Chondrocyte (in vitro differentiated cells): ENCODE results near the gene TCAIM. TPM values are rescaled to one million over a fixed set of nuclear protein-coding genes. Genes with fewer than 3 reads are reported as not detected.
A peak's percentile ranks its signal among the peaks of the same experiment; 100 is the strongest.

ENCODE experiments used
- DNase-seq: peaks from one replicate; pipeline ENCODE4 v3.0.0; 2021; ENCODE audit warnings: mixed read lengths, low spot score
- H3K27ac Mint-ChIP-seq: one replicate; pipeline ENCODE4 v1.8.0; 2021; ENCODE audit warnings: mild to moderate bottlenecking, moderate library complexity, mixed read lengths; ENCODE audit not compliant: unreplicated experiment
- H3K27me3 Mint-ChIP-seq: 2 replicates; pipeline ENCODE4 v1.8.0; 2021; ENCODE audit warnings: low read depth, mixed read lengths
- H3K36me3 Mint-ChIP-seq: 2 replicates; pipeline ENCODE4 v1.8.0; 2021; ENCODE audit warnings: low read depth, mixed read lengths
- H3K4me1 Mint-ChIP-seq: 2 replicates; pipeline ENCODE4 v1.8.0; 2021; ENCODE audit warnings: low read depth, mild to moderate bottlenecking, mixed read lengths
- H3K4me3 Mint-ChIP-seq: one replicate; pipeline ENCODE4 v1.8.0; 2021; ENCODE audit warnings: mild to moderate bottlenecking, moderate library complexity, mixed read lengths; ENCODE audit not compliant: unreplicated experiment
- H3K9me3 Mint-ChIP-seq: 2 replicates; pipeline ENCODE4 v1.8.0; 2021; ENCODE audit warnings: low read depth, mixed read lengths
- total RNA-seq: library from RNA; stranded (reverse); gene quantifications from 3 replicates; pipeline ENCODE4 v1.2.1, GENCODE V29; 2021
- TF ChIP-seq, protein P1 (sequence below): fragments of 200-600 bp; sonication (generic); IDR thresholded peaks from 2 replicates; pipeline ENCODE4 v1.5.0; 2021; ENCODE audit warnings: antibody characterized with exemption, mild to moderate bottlenecking, moderate library complexity

Gene TCAIM
- total RNA-seq, 1 donor from 2014 or later = 24.1 TPM

DNA sequence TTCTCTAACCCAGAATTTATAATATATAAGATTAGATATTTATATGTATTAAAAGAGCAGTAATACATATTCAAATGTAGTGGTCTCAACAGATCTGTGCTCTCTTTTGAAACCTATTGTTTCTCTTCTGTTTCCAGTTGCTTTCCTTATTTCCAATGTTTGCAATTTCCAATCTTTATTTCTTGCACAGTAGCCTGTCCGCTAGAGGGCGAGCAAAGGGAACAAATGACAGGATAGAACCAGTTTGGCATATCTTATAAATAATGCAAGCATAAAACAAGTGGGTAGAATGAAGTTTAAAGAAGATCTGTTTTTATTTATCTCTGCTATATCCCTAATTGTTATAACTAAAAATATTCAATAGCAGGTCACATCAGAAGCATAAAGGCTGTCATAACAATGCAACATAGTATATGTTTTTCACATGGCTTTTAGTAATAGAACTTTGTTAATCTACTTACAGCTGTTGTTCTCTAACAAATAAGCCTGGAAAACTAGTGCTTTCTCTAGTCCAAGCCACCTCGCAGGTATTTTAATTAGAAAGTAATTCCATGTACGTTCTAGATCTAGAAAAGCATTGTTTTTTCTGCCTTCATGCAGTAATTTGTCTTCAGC lies 15.1 kb upstream of the TCAIM start:
- Mint-ChIP-seq H3K9me3 (peaks cover 4% of the 10 kb centered on the region), H3K27me3 (peaks cover 16% of the 10 kb centered on the region), H3K4me3 (no peak overlapping the region), H3K27ac (no peak overlapping the region), H3K4me1 (no peaks in the 10 kb centered on the region), H3K36me3 (peaks cover 2% of the 10 kb centered on the region)
- DNase-seq = no peak
- TF ChIP-seq, protein P1, sequence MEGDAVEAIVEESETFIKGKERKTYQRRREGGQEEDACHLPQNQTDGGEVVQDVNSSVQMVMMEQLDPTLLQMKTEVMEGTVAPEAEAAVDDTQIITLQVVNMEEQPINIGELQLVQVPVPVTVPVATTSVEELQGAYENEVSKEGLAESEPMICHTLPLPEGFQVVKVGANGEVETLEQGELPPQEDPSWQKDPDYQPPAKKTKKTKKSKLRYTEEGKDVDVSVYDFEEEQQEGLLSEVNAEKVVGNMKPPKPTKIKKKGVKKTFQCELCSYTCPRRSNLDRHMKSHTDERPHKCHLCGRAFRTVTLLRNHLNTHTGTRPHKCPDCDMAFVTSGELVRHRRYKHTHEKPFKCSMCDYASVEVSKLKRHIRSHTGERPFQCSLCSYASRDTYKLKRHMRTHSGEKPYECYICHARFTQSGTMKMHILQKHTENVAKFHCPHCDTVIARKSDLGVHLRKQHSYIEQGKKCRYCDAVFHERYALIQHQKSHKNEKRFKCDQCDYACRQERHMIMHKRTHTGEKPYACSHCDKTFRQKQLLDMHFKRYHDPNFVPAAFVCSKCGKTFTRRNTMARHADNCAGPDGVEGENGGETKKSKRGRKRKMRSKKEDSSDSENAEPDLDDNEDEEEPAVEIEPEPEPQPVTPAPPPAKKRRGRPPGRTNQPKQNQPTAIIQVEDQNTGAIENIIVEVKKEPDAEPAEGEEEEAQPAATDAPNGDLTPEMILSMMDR = peak; percentile 94

DNA sequence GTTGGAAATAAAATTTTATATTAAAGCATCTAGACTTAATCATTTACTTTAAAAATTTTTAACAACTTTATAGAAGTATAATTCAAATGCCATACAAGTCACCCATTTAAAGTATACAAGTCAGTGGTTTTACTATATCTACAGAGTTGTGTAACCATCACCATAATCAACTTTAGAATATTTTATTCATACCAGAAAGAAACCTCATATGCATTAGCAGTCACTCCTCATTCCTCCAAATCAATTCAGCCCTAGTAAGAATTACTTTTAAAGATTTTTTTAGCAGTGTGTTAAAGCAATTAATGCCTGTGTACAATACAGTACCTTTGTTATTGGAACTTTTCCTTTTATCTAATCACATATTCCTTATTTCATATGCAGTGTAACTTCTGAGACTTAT lies 14.0 kb upstream of the TCAIM start:
- no peak for DNase-seq
- H3K27me3 Mint-ChIP-seq = peaks cover 16% of the 10 kb centered on the region
- H3K4me1 Mint-ChIP-seq = no peaks in the 10 kb centered on the region
- no peak overlapping the region for H3K4me3 Mint-ChIP-seq
- peaks cover 4% of the 10 kb centered on the region for H3K9me3 Mint-ChIP-seq
- H3K27ac Mint-ChIP-seq = no peak overlapping the region
- TF ChIP-seq, protein P1 = no peak
- peaks cover 2% of the 10 kb centered on the region for H3K36me3 Mint-ChIP-seq

DNA sequence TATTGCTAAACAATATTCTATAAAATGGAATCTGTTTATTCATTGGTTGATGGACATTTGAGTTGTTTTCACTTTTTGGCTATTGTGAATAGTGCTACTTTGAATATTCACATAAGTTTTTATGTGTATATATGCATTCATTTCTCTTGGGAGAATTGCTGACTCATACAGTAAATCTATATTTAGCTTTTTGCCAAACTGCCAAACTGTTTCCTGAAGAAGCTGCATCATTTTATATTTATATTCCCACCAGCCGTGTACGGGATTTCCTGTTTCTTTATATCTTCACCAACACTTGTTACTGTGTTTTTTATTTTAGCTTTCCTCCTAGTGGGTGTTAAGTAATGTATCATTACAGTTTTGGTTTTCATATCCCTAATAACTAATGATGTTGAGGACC lies 12.5 kb upstream of the TCAIM start:
- no peak overlapping the region for H3K27ac Mint-ChIP-seq
- H3K36me3 Mint-ChIP-seq = peaks cover 2% of the 10 kb centered on the region
- peaks cover 4% of the 10 kb centered on the region for H3K9me3 Mint-ChIP-seq
- no peak for DNase-seq
- TF ChIP-seq, protein P1 = no peak
- H3K4me1 Mint-ChIP-seq = no peaks in the 10 kb centered on the region
- H3K27me3 Mint-ChIP-seq = peaks cover 11% of the 10 kb centered on the region
- H3K4me3 Mint-ChIP-seq = no peak overlapping the region

DNA sequence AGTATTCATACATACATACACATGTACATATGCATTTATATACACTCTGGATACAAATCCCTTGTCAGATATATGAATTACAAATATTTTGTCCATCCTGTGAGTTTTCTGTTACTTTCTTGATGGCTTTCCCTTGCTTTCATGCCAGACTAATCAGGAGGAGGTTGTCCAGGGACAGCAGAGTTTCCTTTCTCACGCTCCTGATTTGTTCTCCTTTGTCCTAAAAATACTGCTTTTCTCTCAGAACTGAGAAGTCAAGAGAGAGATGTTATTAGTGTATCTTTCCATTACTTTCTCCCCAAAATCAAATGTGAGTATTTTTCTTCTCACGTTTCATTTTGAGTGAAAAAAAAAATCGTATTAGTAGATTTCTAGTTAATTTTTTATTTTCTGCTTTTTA lies 12.1 kb upstream of the TCAIM start:
- TF ChIP-seq, protein P1 = no peak
- Mint-ChIP-seq H3K36me3 (peaks cover 2% of the 10 kb centered on the region), H3K27ac (no peak overlapping the region), H3K4me1 (no peaks in the 10 kb centered on the region), H3K27me3 (peaks cover 7% of the 10 kb centered on the region), H3K9me3 (peaks cover 4% of the 10 kb centered on the region), H3K4me3 (no peak overlapping the region)
- no peak for DNase-seq

DNA sequence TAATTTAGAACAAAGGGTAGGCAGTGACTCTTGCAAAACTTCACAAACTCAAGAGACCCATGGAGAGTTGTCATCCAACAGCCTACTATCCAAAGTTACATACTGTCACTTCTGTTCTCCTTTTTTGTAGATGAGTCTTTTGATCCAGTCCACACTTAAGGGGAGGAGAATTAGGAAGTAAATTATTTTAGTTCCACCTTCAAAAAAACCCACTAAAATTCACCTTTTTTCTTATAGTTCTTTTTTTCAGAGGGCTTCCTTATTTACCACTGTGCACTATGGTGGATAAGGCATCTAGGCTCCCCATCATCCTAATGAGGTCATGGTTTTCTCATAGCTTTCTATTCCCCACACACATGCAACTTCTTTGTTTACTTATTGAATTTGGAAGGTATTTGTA lies 8.6 kb upstream of the TCAIM start:
- no peak overlapping the region for H3K4me3 Mint-ChIP-seq
- peaks cover 17% of the 10 kb centered on the region for H3K27me3 Mint-ChIP-seq
- DNase-seq = no peak
- H3K27ac Mint-ChIP-seq = no peak overlapping the region
- peaks cover 2% of the 10 kb centered on the region for H3K36me3 Mint-ChIP-seq
- H3K4me1 Mint-ChIP-seq = no peaks in the 10 kb centered on the region
- peaks cover 4% of the 10 kb centered on the region for H3K9me3 Mint-ChIP-seq
- TF ChIP-seq, protein P1 = no peak
